NCI-H1694 (cell line): ENCODE data around the gene ZNF226.
"Not testable (repeated sequence)": the region's sequence is repeated elsewhere in the genome, so short reads cannot be mapped to it uniquely, and the experiment has no call there.

Experiments
- DNase-seq: peaks from one replicate; lab custom pipeline; 2025; lab: John Stamatoyannopoulos, UW

The ZNF226 gene

DNA sequence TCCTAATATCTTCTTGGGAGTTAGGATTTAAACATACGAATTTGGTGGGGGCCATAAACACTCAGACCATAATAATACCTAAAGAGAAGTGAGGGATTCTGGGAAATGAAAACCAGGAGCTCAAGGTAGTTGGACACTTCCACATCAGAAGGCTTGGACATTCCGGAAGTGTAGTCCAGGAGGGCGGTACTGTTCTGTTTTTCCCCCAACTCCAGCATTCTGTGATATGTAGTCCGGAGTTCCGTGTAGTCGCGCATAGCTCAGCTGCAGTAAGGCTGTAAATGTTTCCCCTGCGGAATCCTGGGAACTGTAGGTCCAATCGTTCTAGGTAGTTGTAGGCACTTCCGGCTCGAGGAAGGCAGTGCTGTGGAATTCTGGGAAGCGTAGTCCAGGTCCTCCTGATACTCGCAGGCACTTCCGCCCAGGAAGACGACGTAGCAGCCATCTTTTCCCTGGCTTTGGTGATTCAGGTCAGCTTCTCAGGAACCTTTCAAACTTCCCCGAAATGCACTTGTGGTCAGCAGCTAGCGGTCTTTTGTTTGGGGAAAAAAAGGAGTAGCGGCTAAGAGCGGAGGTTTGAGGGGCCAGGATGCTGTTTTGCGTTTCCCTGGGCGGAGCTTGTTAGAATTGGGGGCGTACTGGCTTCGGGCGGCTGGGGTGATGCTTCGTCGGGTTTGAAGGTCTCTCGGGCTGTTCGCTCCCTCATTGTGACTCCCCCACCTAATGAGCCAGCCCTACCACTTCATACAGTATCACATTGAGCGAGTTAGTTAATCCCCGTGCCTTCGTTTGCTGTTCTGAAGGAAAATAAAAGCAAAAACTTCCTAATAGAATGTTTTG lies at the start of gene ZNF226:
Gene ZNF226, plus strand, starts transcription at position 428 of the 840 bp plus-strand sequence. CDS start 4,981 bp downstream, outside the sequence.
- DNase-seq: peak; percentile 97

DNA sequence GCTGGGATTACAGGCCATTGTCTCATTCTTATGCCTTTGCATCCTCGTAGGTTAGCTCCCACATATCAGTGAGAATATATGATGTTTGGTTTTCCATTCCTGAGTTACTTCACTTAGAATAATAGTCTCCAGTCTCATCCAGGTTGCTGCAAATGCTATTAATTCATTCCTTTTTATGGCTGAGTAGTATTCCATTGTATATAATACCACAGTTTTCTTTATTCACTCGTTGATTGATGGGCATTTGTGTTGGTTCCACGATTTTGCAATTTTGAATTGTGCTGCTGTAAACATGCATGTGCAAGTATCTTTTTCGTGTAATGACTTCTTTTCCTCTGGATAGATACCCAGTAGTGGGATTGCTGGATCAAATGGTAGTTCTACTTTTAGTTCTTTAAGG lies 43.7 kb upstream of the ZNF226 start:
- not testable (repeated sequence) for DNase-seq

DNA sequence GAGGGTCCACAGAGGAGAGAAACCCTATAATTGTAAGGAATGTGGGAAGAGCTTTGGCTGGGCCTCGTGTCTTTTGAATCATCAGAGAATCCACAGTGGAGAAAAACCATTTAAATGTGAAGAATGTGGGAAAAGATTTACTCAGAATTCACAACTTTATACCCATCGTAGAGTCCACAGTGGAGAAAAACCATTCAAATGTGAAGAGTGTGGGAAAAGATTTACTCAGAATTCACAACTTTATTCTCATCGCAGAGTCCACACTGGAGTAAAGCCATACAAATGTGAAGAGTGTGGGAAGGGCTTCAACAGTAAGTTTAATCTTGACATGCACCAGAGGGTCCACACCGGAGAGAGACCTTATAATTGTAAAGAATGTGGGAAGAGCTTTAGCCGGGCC lies 32.9 kb upstream of the ZNF226 start:
- no peak for DNase-seq

DNA sequence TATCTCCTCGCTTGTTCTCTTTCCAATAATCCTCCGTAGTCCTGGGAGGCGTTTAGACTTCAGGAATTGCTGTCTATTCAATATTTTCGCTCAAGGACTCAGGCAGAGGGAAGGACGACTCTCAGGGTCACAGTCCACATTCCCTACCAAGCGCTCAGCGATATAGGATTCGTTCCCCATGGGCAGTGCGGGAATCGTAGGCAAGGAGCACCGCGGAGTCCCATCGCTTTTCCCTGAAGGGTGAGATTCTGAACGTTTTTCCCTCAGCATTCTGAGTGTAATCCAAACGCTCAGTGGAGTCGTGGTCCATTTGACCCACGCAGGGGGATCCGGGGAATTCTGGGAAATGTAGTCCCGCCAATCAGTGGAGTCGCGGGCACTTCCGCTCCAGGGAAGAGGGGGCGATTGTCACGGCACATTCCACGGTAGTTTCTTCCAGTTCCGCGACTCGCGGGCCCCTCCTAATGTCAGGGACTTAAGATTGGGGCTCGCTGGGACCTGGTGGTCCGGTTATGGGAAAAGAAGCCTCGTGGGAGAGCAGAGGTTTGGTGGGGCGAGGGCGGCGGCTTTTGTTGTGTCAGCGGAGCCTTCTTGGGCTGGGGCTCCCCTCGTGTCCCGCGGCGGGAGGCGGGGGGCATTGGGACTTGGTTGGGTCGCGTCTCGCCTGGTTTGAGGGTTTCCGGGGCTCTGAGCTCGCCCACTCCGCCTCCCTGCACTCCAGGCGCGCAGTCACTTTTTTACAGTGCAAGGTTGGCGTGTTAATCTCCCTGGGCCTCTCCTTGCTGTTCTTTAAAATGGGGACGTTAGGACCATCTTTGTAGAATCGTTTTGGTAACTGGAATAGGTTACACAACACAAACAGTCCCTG lies 23.5 kb upstream of the ZNF226 start, which contains the start of gene ZNF234:
Gene ZNF234, plus strand, starts transcription at position 364 of the 868 bp plus-strand sequence. CDS start 3,079 bp downstream, outside the sequence.
- peak; percentile 52 for DNase-seq

DNA sequence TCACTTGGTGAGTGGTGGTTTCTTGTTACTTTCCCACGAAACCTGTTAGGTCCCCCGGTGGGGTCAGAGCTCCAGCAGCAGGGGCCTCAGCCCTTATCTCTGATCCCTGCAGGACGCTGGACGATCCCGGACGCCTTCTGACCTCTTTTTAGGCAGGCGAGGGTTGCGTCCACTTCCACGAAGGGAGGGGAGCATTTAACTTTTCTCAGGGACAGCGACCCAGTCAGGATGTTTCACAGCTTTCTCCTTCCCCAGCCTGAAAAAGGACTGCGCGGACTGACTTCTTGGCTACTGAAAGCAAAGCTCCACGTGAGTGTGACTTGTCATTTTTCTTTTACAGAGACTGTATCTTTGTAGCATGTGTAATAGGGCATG lies 22.9 kb upstream of the ZNF226 start:
- no peak for DNase-seq

DNA sequence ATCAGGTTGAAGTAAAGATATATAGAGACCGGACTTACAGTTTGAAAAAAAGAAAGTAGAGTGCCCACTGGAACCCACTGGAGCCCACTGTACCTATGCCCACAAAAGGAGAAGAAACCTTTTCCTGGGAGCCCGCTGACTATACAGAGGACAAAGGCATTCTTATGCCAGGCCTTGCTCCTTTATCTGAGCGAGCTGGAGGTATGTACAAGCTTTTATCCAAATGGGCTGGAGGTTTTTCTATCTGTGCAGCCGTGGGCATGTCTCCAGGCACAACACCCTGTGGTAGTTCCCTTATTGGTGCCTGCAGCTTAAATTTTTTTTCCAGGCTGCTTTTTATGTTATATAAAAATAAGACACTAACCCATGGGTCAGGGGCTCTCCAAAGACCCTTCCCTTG lies 15.1 kb upstream of the ZNF226 start:
- no peak for DNase-seq

DNA sequence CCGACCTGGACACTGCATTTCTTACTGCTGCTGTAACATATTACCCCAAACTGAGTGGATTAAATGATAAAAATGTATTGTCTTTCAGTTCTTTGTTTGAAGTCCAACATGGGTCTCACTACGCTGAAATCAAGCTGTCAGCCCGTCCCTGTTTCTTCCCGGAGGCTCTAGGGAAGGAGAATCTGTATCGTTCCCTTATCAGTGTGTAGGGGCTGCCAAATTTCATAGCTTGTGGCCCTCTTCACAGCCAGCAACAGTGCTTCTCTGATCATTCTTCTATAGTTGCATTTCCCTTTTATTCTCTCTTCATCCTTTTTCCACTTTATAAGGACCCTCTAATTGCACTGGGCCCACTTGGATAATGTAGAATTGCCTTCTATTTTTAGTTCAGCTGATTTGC lies 13.4 kb upstream of the ZNF226 start:
- no peak for DNase-seq

DNA sequence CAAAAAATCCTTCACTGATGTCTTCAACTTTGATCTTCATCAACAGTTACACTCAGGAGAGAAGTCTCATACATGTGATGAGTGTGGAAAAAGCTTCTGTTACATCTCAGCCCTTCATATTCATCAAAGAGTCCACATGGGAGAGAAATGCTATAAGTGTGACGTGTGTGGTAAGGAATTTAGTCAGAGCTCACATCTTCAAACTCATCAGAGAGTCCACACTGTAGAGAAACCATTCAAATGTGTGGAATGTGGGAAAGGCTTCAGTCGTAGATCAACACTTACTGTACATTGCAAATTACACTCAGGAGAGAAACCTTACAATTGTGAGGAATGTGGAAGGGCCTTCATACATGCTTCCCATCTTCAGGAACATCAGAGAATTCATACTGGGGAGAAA lies 8.4 kb upstream of the ZNF226 start:
- DNase-seq: no peak

DNA sequence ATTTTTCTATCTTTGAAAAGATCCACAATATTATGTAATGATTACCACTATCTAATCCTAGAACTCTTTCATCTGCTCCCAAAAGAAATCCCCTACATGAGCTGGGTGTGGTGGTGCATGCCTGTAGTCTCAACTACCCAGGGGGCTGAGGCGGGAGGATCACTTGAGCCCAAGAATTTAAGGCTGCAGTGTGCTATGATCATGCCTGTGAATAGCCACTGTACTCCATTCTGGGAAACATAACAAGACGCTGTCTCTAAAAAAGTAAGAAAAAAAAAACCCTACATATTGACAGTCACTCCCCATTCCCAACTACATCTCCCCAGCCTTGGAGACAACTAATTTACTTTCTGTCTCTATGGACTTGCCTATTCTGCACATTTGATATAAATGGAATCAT lies 1.1 kb upstream of the ZNF226 start:
- no peak for DNase-seq

DNA sequence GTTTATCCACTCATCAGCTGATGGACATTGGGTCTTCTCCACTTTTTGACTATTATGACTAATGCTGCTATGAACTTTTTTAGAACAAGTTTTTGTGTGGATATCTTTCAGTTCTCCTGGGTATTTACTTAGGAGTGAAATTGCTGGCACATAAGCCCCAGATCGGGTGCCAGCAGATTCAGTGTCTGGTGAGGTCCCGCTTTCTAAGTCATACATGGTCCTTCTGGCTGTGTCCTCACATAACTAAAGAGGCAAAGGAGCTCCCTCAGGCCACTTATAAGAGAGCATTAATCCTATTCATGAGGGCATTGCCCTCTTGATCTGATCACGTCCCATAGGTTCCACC lies 600 bp upstream of the ZNF226 start:
- no peak for DNase-seq

DNA sequence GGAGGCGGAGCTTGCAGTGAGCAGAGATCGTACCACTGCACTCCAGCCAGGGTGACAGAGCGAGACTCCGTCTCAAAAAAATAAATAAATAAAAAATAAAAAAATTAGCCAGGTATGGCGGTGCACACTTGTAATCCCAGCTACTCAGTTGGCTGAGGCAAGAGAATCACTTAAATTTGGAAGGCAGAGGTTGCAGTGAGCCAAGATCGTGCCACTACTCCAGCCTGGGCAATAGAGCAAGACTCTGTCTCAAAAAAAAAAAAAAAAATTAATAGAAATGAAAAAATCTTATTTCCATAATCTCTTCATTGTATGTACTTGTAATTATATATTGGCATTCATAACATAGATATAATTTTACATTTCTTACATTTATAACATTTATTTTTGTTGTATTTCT lies 5.8 kb downstream of the ZNF226 start:
- not testable (repeated sequence) for DNase-seq

DNA sequence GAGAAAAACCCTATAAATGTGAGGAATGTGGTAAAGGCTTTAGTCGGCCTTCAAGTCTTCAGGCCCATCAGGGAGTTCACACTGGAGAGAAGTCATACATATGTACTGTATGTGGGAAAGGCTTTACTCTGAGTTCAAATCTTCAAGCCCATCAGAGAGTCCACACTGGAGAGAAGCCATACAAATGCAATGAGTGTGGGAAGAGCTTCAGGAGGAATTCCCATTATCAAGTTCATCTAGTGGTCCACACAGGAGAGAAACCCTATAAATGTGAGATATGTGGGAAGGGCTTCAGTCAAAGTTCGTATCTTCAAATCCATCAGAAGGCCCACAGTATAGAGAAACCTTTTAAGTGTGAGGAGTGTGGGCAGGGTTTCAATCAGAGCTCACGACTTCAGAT lies 11.7 kb downstream of the ZNF226 start:
- DNase-seq: no peak

DNA sequence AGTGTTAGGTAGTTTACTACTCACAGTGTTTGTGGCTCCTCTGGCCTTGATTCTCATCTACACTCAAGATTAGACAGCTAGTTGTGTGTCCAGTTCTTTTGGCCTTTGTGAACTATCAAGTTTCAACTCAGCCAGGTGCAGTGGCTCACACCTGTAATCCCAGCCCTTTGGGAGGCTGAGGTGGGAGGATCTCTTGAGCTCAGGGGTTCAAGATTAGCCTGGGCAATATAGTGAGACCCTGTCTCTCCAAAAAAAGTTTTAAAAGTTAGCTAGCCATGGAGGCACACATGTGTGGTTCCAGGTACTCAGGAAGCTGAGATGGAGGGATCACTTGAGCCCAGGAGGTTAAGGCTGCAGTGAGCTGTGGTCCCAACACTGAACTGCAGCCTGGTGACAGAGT lies 16.1 kb downstream of the ZNF226 start:
- no peak for DNase-seq

DNA sequence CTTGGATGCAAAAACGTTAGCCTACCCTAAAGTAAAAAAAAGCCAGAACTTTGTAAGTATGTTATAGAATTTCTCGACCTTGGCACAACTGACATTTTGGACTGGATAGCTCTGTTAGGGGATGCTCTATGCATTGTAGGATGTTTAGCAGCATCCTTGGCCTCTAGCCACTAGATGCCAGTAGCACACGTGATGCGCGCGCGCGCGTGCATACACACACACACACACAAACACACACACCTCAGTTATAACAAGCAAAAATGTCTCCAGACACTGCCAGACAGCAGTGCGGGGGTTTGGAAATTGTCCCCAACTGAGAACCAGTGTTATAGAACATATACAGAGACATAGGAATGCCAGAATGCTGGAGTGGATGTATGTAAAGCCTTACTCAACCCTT lies 17.2 kb downstream of the ZNF226 start:
- DNase-seq: no peak

DNA sequence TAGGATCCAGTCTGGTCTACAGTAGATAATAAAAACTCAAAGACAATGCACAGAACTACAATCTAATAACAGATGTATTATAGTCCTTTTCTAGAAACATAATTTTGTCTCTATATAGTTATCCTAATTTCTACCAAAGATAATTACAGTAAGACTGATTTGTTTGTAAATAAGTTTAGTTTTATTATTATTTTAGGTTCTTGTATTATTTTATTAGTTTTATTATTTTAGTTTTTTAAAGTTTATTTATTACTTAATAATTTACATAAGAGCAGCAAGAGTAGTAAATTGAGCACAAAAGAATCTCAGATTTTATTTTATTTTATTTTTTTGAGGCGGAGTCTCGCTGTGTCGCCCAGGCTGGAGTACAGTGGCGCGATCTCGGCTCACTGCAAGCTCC lies 25.1 kb downstream of the ZNF226 start:
- DNase-seq: no peak

DNA sequence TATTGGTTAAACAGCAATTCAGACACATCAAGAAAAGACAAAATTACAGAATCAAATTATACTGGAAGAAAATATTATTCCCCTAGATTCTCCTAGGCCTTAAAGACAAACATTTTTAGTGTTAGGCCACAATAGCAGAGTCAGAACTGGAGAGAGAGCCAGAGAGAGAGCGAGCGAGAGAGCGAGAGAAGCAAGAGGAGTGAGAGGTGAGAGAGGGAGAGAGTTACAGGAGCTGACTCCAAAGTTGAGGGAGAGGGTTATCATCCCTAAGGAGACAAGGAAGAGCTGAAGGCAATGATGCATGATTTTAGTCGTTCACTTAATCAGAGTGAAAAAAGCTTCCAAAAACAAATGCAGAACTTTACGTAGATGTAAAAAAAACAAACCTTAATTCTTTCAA lies 27.2 kb downstream of the ZNF226 start:
- DNase-seq: no peak

DNA sequence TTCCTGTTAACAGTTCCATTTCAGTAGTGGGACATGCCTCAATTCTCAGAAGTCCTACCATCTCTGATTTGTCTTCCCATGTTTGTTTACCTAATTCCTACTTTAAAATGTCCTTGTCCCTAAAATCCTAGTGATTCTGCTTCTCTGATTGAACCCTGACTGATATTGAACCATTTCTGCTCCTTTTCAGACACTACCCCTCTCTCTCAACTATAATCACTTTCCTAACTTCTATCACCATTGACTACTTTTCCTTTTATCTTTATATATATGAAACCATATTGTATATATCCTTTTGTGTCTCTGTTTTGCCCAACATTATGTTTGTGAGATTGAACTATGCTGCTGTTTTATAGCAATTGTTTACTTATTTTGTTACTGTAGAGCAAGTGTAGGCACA lies 31.9 kb downstream of the ZNF226 start:
- no peak for DNase-seq

DNA sequence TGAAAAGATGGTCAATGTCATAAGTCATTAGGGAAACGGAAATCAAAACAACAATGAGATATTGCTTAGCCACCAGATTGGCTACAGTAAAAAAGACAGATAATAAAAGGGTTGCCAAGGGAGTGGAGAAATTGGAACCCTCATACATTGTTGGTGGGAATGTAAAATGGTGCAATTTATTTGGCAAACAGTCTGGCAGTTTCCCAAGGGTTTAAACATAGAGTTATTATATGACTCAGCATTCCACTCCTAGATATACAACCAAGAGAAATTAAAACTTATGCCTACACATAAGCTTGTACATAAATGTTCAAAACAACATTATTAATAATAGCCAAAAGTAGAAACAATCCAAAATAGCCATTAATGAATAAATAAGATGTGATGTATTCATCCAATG lies 37.6 kb downstream of the ZNF226 start:
- DNase-seq: no peak

DNA sequence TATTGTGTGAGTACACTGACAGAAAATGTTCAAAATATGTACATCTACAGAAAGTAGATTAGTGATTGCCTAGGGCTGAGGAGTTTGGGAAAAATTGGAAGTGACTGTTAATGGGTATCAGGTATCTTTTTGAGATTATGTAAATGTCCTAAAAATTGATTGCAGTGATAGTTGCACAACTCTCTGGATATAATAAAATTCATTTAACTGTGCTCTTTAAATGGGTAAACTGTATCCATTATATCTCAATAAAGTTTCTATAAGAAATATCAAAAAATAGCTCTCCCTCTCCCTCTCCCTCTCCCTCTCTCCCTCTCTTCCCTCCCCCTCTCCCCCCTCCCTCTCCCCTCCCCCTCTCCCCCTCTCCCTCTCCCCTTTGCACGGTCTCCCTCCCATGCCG lies 38.1 kb downstream of the ZNF226 start:
- DNase-seq: no peak

DNA sequence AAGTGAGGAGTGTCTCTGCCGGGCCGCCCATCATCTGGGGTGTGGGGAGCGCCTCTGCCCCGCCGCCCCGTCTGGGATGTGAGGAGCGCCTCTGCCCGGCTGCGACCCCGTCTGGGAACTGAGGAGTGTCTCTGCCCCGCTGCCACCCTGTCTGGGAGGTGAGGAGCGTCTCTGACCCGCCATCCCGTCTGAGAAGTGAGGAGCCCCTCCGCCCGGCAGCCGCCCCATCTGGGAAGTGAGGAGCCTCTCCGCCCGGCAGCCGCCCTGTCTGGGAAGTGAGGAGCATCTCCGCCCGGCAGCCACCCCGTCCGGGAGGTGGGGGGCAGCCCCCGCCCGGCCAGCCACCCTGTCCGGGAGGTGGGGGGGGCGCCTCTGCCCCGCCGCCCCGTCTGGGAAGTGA lies 39.0 kb downstream of the ZNF226 start:
- DNase-seq: not testable (repeated sequence)

DNA sequence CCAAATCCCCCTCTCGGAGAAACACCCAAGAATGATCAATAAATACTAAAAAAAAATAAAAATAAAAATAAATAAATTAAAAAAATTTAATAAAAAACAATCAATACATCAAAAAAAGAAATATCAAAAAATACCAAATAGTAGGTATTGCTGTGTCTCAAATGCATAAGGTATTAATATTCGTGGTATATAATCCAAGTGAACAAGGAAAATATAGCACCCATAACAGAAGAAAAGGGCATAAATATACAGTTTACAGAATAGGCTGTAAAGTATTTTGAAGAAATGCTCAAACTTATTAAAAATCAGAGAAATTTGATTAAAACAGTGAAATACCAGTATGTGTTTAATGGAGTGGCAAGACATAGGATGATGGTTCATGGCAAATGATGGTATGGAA lies 39.9 kb downstream of the ZNF226 start:
- DNase-seq: no peak

DNA sequence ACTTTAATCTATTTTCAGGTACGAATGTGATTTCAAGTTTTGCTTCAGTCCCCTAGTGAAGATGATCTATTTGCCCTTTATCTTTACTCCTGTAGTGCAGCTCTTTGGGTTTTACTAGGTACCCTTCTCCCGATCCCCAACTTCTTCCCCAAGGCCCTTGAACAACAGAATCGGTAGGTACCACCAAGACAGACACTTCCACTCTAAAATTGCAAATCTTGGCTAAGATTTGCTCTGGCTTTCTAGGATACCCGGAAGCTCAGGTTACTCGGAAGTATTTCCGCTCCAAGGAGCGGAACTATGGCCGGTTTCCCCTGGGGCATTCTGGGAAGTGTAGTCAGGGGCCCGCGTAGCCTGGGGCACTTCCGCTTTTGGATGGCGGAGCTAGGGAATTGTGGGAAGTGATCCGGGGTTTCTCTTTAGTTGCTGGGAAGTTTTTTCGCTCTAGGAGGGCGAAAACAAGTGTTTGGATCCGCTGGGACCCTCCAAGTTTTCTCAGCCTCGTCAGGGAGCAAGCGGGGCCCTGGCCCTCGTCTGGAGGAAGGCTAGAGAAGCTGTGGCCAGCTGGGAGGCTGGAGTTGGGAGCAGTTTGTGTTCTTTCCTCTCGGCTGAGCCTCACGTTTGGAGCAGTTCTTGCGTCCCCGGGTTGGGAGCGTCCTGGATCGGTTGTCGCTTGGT lies 42.4 kb downstream of the ZNF226 start:
- DNase-seq: peak; percentile 89
